Activated CD8-positive, alpha-beta T cell treated with anti-CD3 and anti-CD28 coated beads, Interleukin-2, amount 10 ng/mL, durations not matched to agents 7 days and 5 days (primary cell): ENCODE data around the gene JAG2. TPM values are rescaled to one million over a fixed set of nuclear protein-coding genes. Genes with fewer than 3 reads are reported as not detected.
A peak's percentile ranks its signal among the peaks of the same experiment; 100 is the strongest.

Experiments used
- ATAC-seq: fragments of 150-1000 bp; cut with Tn5 transposase; one replicate; pipeline ENCODE4 v1.10.0; 2021; ENCODE audit warnings: moderate library complexity
- CTCF ChIA-PET: fragments of 350-600 bp; sonication (Branson Sonifier 250); formaldehyde crosslinking; loops from one replicate; lab custom pipeline; 2021; ENCODE audit warnings: antibody characterized with exemption; lab: Charles Lee
- POLR2A ChIA-PET: fragments of 350-600 bp; sonication (Branson Sonifier 250); formaldehyde crosslinking; loops from one replicate; lab custom pipeline; 2021; ENCODE audit warnings: antibody characterized with exemption; lab: Charles Lee
- DNase-seq: peaks from one replicate; pipeline ENCODE4 v3.0.0-alpha.2; 2020
- H3K27ac Mint-ChIP-seq: one replicate; pipeline ENCODE4 v1.8.0; 2021; ENCODE audit warnings: mild to moderate bottlenecking, mixed read lengths
- H3K27me3 Mint-ChIP-seq: one replicate; pipeline ENCODE4 v1.8.0; 2021; ENCODE audit warnings: low read depth, mixed read lengths
- H3K36me3 Mint-ChIP-seq: one replicate; pipeline ENCODE4 v1.8.0; 2021; ENCODE audit warnings: low read depth, mixed read lengths
- H3K4me1 Mint-ChIP-seq: one replicate; pipeline ENCODE4 v1.8.0; 2021; ENCODE audit warnings: low read depth, mixed read lengths
- H3K4me3 Mint-ChIP-seq: one replicate; pipeline ENCODE4 v1.8.0; 2021; ENCODE audit warnings: mild to moderate bottlenecking, mixed read lengths
- H3K9me3 Mint-ChIP-seq: one replicate; pipeline ENCODE4 v1.8.0; 2022; ENCODE audit warnings: mixed read lengths; ENCODE audit not compliant: insufficient read depth
- total RNA-seq, 2 experiments: library from RNA; stranded (reverse); gene quantifications; one replicate each; pipeline ENCODE4 v1.2.3, GENCODE V29; 2021

Gene JAG2
- total RNA-seq, 2 experiments from 2014 or later: 2.5 to 2.9 TPM

GRCh38 chr14:105209091-105209490 is 40.5 kb upstream of the JAG2 start:
- Mint-ChIP-seq H3K4me3 (no peak overlapping the region), H3K27ac (no peak overlapping the region), H3K36me3 (no peaks in the 10 kb centered on the region), H3K27me3 (no peaks in the 10 kb centered on the region), H3K4me1 (peaks cover 7% of the 10 kb centered on the region), H3K9me3 (no peaks in the 10 kb centered on the region)
- ChIA-PET CTCF (no interaction called here), POLR2A (no interaction called here)
- DNase-seq: no peak
- ATAC-seq: no peak

DNA sequence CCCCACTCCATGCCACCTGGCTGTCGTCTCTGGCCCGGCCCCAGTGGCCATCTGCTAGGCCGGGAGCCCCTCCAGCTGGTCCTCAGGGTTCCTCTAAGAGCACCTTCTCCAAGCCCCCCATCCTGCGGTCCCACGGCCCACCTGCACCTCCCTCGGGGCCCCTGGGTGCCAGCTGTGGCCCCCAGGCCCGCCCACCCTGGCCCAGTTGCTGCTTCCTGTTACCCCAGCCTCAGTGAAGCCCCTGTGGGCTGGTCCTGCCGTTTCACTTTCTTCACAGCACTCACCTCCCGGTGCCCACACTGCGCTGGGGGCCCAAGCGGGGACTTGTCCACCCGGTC is 40.1 kb upstream of the JAG2 start:
- POLR2A ChIA-PET: no interaction called here
- CTCF ChIA-PET: no interaction called here
- ATAC-seq: no peak
- Mint-ChIP-seq H3K4me1 (peaks cover 8% of the 10 kb centered on the region), H3K27ac (no peak overlapping the region), H3K9me3 (no peaks in the 10 kb centered on the region), H3K36me3 (no peaks in the 10 kb centered on the region), H3K27me3 (no peaks in the 10 kb centered on the region), H3K4me3 (no peak overlapping the region)
- DNase-seq: no peak

DNA sequence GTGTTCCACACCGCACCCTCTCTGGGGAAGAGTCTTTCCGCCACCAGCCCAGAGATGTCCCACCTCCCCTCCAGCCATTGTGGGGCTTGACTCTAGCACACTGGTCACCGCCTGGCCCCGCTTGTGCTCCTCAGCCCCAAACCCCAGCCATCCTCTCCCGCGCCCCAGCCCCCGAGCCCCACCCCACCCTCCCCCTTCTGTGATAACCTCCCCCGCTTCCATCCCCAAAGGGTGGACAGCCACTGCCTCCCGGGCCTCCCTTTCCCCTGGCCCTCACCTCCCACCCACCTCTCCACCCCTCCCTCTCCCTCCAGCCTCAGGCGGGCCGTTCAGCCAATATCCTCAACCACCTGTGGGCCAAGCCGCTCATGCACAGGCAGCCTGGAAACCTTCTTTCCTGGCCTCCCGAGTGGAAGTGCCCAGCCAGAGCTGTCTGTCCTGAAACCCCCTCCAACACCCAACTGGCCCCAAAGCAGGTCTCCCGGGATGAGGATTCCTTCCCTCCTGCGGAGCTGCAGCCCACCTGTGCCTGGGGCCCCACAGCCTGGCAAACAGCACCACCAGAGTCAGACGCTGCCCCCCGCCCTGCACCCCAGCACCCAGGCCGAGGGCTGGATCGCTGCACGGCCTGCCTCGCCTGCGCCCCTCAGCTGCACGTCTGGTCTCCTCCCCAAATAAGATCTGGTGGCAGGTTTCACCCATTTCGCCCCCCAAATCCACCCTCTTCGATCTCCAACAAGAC is 39.6 kb upstream of the JAG2 start:
- DNase-seq (no peak), ATAC-seq (no peak)
- Mint-ChIP-seq H3K9me3 (no peaks in the 10 kb centered on the region), H3K4me1 (peaks cover 8% of the 10 kb centered on the region), H3K27me3 (no peaks in the 10 kb centered on the region), H3K27ac (no peak overlapping the region), H3K4me3 (no peak overlapping the region), H3K36me3 (no peaks in the 10 kb centered on the region)
- POLR2A ChIA-PET: no interaction called here
- CTCF ChIA-PET: no interaction called here

DNA sequence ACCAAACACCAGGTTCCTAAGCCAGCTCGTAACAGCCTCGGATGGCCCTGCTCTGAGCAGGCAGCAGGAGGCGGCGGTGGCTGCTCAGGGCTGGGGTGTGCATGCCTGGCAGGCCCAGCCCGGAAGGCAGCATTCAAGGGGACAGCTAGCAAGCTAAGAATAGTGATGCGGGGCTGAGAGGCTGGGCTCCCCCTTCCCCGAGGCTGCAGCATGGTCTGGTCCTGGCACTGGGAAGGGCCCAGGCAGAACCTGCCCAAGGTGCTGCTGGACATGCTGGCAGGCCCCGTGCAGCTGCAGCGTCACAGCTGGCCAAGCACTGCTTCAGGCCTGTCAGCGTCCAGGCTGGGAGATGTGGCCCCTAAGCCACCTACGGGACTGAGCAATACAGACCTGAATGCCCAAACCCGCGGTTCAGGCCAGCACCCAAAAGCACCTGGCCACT is 38.9 kb upstream of the JAG2 start:
- H3K4me3 Mint-ChIP-seq: no peak overlapping the region
- ChIA-PET POLR2A (interaction anchor here (1.1 kb wide), 1 partner anchor 124 kb away, joined by 3 read pairs; no protein-coding TSS in a partner anchor), CTCF (interaction anchor here (1.4 kb wide), 1 partner anchor 144 kb away, joined by 4 read pairs; no protein-coding TSS in a partner anchor)
- no peaks in the 10 kb centered on the region for H3K27me3 Mint-ChIP-seq
- H3K27ac Mint-ChIP-seq: no peak overlapping the region
- no peaks in the 10 kb centered on the region for H3K9me3 Mint-ChIP-seq
- peaks cover 12% of the 10 kb centered on the region for H3K4me1 Mint-ChIP-seq
- no peaks in the 10 kb centered on the region for H3K36me3 Mint-ChIP-seq
- no peak for ATAC-seq
- peak; percentile 24 for DNase-seq

DNA sequence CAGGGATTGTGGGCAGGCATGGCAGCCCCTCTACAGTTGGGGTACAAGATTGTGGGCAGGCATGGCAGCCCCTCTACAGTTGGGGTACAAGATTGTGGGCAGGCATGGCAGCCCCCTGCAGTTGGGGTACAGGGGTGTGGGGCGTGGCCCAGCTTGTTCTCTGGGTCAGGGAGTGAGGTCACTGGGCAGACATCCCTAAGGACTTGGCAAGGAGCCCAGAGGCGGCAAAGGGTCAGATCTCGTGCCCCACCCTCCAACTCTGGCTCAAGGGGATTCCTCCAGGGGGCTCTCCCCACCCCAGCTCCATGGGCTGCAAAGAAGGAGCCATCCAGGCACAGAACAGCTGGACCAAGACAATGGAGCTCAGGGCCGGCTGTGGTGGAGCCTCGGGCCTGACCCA is 38.3 kb upstream of the JAG2 start:
- Mint-ChIP-seq H3K9me3 (no peaks in the 10 kb centered on the region), H3K27me3 (no peaks in the 10 kb centered on the region), H3K36me3 (no peaks in the 10 kb centered on the region), H3K27ac (no peak overlapping the region), H3K4me1 (peaks cover 18% of the 10 kb centered on the region), H3K4me3 (no peak overlapping the region)
- ChIA-PET CTCF (interaction anchor here (1.4 kb wide), 1 partner anchor 145 kb away, joined by 4 read pairs; no protein-coding TSS in a partner anchor), POLR2A (interaction anchor here (1.1 kb wide), 1 partner anchor 124 kb away, joined by 3 read pairs; no protein-coding TSS in a partner anchor)
- DNase-seq (no peak), ATAC-seq (no peak)

GRCh38 chr14:105205673-105206208 is 37.2 kb upstream of the JAG2 start:
- Mint-ChIP-seq H3K9me3 (no peaks in the 10 kb centered on the region), H3K4me1 (peaks cover 29% of the 10 kb centered on the region), H3K27ac (no peak overlapping the region), H3K27me3 (no peaks in the 10 kb centered on the region), H3K36me3 (no peaks in the 10 kb centered on the region), H3K4me3 (no peak overlapping the region)
- ChIA-PET POLR2A (no interaction called here), CTCF (no interaction called here)
- ATAC-seq (no peak), DNase-seq (no peak)

- H3K4me3 Mint-ChIP-seq: no peak overlapping the region
- no peaks in the 10 kb centered on the region for H3K9me3 Mint-ChIP-seq
- H3K27me3 Mint-ChIP-seq: no peaks in the 10 kb centered on the region
- ChIA-PET CTCF (interaction anchor here (1.0 kb wide), 1 partner anchor 10 kb away, joined by 3 read pairs; no protein-coding TSS in a partner anchor), POLR2A (no interaction called here)
- DNase-seq (no peak), ATAC-seq (no peak)
- H3K36me3 Mint-ChIP-seq: no peaks in the 10 kb centered on the region
- H3K27ac Mint-ChIP-seq: no peak overlapping the region
- peaks cover 31% of the 10 kb centered on the region for H3K4me1 Mint-ChIP-seq
These were observed 36.5 kb upstream of the JAG2 start for GRCh38 chr14:105204931-105205672.

DNA sequence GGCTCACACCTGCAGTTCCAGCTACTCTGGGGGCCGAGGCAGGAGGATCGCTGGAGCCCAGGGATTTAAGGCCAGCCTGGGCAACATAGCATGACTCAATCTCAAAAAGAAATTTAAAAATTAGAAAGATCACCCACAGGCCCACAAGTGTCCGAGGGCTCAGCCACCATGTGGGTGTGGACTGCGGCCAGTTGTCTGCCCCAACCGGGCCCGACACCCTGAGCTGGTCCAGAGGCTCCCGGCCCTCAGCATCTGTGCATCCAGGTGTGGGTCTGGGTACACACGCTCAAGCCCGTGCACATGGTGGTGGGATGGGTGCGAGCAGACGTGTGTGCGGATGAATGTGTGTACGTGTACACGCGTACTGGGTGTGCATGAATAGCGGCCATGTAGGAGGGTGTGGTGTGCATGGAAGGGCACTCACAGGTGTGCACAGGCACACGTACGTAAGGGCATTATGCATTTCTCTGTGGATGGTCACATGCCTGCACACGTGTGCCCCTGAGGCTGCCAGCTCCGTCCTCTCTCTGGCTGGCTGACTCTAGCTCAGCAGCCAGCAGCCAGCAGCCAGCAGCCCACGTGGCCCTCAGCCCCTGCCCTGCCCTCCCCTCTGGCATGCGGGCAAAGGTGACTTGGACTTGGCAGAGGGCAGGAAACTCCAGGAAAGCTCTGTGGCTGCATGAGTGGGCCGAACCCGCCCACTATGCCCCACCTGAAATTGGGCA is 35.8 kb upstream of the JAG2 start:
- H3K4me3 Mint-ChIP-seq: no peak overlapping the region
- no peak for DNase-seq

DNA sequence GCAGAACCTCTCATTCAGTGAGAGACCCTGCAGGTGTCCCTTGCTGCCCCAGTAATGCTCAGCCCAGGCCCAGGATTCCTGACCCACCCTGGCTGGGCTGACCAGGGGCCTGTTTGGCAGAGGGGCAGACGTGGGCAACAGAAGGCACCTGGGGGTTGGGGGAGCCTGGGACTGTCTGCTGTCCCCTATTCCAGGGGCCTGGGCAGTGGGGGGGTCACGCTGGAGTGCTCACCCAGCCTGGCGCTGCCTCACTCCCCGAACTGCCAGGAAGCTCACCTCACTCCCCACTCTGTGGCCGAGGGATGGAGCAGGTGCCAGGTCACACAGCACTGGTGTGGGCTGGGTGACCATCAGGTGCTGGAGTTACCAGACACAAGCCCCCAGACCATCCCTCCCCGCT is 35.1 kb upstream of the JAG2 start:
- Mint-ChIP-seq H3K9me3 (no peaks in the 10 kb centered on the region), H3K4me3 (no peak overlapping the region), H3K36me3 (no peaks in the 10 kb centered on the region), H3K27me3 (peaks cover 10% of the 10 kb centered on the region), H3K27ac (no peak overlapping the region), H3K4me1 (peaks cover 41% of the 10 kb centered on the region)
- CTCF ChIA-PET: interaction anchor here (0.6 to 1.4 kb wide), 5 partner anchors 9 to 1168 kb away, joined by 3 to 5 read pairs (median 3); no protein-coding TSS in a partner anchor
- ATAC-seq: no peak
- no peak for DNase-seq
- POLR2A ChIA-PET: no interaction called here

More for the DNA sequence above, 35.8 kb upstream of the JAG2 start:
- ATAC-seq: no peak
- Mint-ChIP-seq H3K27ac (no peak overlapping the region), H3K27me3 (peaks cover 4% of the 10 kb centered on the region), H3K9me3 (no peaks in the 10 kb centered on the region), H3K4me1 (peaks cover 38% of the 10 kb centered on the region), H3K36me3 (no peaks in the 10 kb centered on the region)
- ChIA-PET POLR2A (no interaction called here), CTCF (interaction anchor here (1.0 kb wide), 1 partner anchor 9 kb away, joined by 3 read pairs; no protein-coding TSS in a partner anchor)

DNA sequence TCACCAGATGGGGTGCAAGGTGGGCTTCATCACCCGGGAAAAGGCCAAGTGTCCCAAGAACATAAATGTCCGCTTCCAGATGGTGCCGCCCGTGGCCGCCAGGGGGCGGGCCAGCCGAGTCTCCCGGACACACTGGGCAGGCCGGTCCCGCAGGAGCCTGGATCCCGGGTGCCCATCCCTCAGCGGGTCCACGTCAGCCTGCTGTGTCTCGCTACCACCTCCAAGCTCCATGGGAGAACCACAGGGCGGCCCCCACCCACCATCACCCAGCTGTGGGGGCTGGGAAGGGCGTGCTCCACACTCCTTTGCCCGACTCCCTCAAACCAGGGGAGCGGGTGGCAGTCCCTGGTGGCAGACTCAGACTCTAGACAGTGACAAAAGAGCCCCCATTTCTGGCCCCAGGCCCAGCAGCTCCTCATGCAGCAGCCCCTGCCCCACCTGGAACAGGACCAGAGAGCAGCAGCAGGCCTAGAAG is 34.5 kb upstream of the JAG2 start:
- ChIA-PET CTCF (interaction anchor here (0.6 to 1.4 kb wide), 5 partner anchors 10 to 1168 kb away, joined by 3 to 5 read pairs (median 3); no protein-coding TSS in a partner anchor), POLR2A (no interaction called here)
- peak; percentile 70 for DNase-seq
- no peaks in the 10 kb centered on the region for H3K9me3 Mint-ChIP-seq
- no peak overlapping the region for H3K4me3 Mint-ChIP-seq
- peaks cover 14% of the 10 kb centered on the region for H3K27me3 Mint-ChIP-seq
- no peaks in the 10 kb centered on the region for H3K36me3 Mint-ChIP-seq
- peak; percentile 45 for ATAC-seq
- no peak overlapping the region for H3K27ac Mint-ChIP-seq
- H3K4me1 Mint-ChIP-seq: peaks cover 45% of the 10 kb centered on the region

- peak overlapping the region; percentile 51 for H3K4me3 Mint-ChIP-seq
- H3K4me1 Mint-ChIP-seq: peaks cover 45% of the 10 kb centered on the region
- ChIA-PET POLR2A (no interaction called here), CTCF (interaction anchor here (0.6 to 1.4 kb wide), 6 partner anchors 30 to 229 kb away, joined by 3 to 4 read pairs (median 3); partner anchors contain the start of genes BRF1 and BTBD6)
- DNase-seq (peak; percentile 64), ATAC-seq (peak; percentile 72)
- H3K27ac Mint-ChIP-seq: peak overlapping the region; percentile 80
- H3K36me3 Mint-ChIP-seq: no peaks in the 10 kb centered on the region
- peaks cover 20% of the 10 kb centered on the region for H3K27me3 Mint-ChIP-seq
- H3K9me3 Mint-ChIP-seq: no peaks in the 10 kb centered on the region
These were observed 33.4 kb upstream of the JAG2 start for GRCh38 chr14:105201925-105202513.
